IMR-90 (cell line): ENCODE measurements around the gene SLC6A16. TPM values are rescaled to one million over a fixed set of nuclear protein-coding genes. Genes with fewer than 3 reads are reported as not detected.

Experiments used
- ATAC-seq: fragments of 200-7000 bp; cut with Tn5 transposase; 2 replicates; pipeline ENCODE4 v1.9.1; 2020; ENCODE audit warnings: low read depth, mild to moderate bottlenecking, moderate library complexity
- BruUV-seq: library from RNA; stranded (reverse); fragments of 400-500 nt; replicated peaks from 2 replicates; lab custom pipeline; 2021; lab: Mats Ljungman, UMichigan
- CTCF ChIA-PET: fragments of 300-600 bp; formaldehyde crosslinking; extraction: SDS; loops from one replicate; lab custom pipeline; 2021; ENCODE audit warnings: antibody characterized with exemption; lab: Yijun Ruan, JAX
- POLR2A ChIA-PET: fragments of 300-600 bp; sonication (Branson Sonifier 250); formaldehyde crosslinking; loops from one replicate; lab custom pipeline; 2022; ENCODE audit warnings: antibody characterized with exemption; ENCODE audit not compliant: unreplicated experiment; lab: Charles Lee
- DNase-seq: peaks from one replicate; pipeline ENCODE4 v3.0.0; 2013
- H2AFZ ChIP-seq: replicated peaks from 2 replicates; pipeline ENCODE3; 2013; ENCODE audit warnings: low read length, mild to moderate bottlenecking; ENCODE audit not compliant: poor library complexity
- H2AK5ac ChIP-seq: 2 replicates; pipeline ENCODE4 v1.6.1; 2013; ENCODE audit warnings: low read depth, low read length, inconsistent platforms
- H2AK9ac ChIP-seq: replicated peaks from 2 replicates; pipeline ENCODE3; 2013; ENCODE audit warnings: mild to moderate bottlenecking, low read depth, low read length, moderate library complexity; ENCODE audit not compliant: poor library complexity
- H2BK120ac ChIP-seq: 2 replicates; pipeline ENCODE4 v1.6.1; 2013; ENCODE audit warnings: low read depth, low read length, inconsistent platforms
- H2BK15ac ChIP-seq: 3 replicates; pipeline ENCODE4 v1.6.1; 2013; ENCODE audit warnings: low read depth, low read length, inconsistent platforms
- H2BK20ac ChIP-seq: 2 replicates; pipeline ENCODE4 v1.6.1; 2013; ENCODE audit warnings: low read depth, mild to moderate bottlenecking, inconsistent platforms, low read length, moderate library complexity
- H2BK5ac ChIP-seq: 2 replicates; pipeline ENCODE4 v1.6.1; 2013; ENCODE audit warnings: mild to moderate bottlenecking, low read depth, low read length, inconsistent platforms; ENCODE audit not compliant: poor library complexity, severe bottlenecking
- H3K14ac ChIP-seq: replicated peaks from 2 replicates; pipeline ENCODE4 v1.6.1; 2013; ENCODE audit warnings: low read depth, low read length, inconsistent platforms
- H3K18ac ChIP-seq: 2 replicates; pipeline ENCODE4 v1.6.1; 2013; ENCODE audit warnings: low read depth, low read length, control low read depth
- H3K23ac ChIP-seq: 2 replicates; pipeline ENCODE4 v1.6.1; 2013; ENCODE audit warnings: low read depth, low read length, inconsistent platforms
- H3K27ac ChIP-seq: 2 replicates; pipeline ENCODE4 v1.5.1; 2013; ENCODE audit warnings: mild to moderate bottlenecking, control low read depth, low read length; ENCODE audit not compliant: insufficient read depth
- H3K27me3 ChIP-seq: 2 replicates; pipeline ENCODE4 v1.6.1; 2013; ENCODE audit warnings: low read length; ENCODE audit not compliant: control insufficient read depth, insufficient read depth
- H3K36me3 ChIP-seq: 2 replicates; pipeline ENCODE4 v1.6.1; 2013; ENCODE audit warnings: low read length, mixed read lengths; ENCODE audit not compliant: control insufficient read depth, insufficient read depth
- H3K4ac ChIP-seq: 2 replicates; pipeline ENCODE4 v1.6.1; 2013; ENCODE audit warnings: low read depth, low read length, inconsistent platforms
- H3K4me1 ChIP-seq: 2 replicates; pipeline ENCODE4 v1.6.1; 2013; ENCODE audit warnings: low read length, mixed read lengths; ENCODE audit not compliant: control insufficient read depth, insufficient read depth
- H3K4me2 ChIP-seq: 2 replicates; pipeline ENCODE4 v1.6.1; 2013; ENCODE audit warnings: low read depth, mild to moderate bottlenecking, control low read depth, low read length, moderate library complexity
- H3K4me3 ChIP-seq: 2 replicates; pipeline ENCODE4 v1.5.1; 2013; ENCODE audit warnings: low read depth, mild to moderate bottlenecking, control low read depth, low read length, moderate library complexity; ENCODE audit not compliant: insufficient read depth
- H3K56ac ChIP-seq: 2 replicates; pipeline ENCODE4 v1.6.1; 2013; ENCODE audit warnings: low read length, inconsistent platforms; ENCODE audit not compliant: insufficient read depth; ENCODE audit errors: extremely low read depth
- H3K79me1 ChIP-seq, 2 experiments: 2 replicates each; pipeline ENCODE4 v1.6.1; 2013; ENCODE audit warnings: low read length in 2 of 2, inconsistent platforms in 1 of 2, low read depth in 1 of 2
- H3K9ac ChIP-seq: 2 replicates; pipeline ENCODE4 v1.6.1; 2013; ENCODE audit warnings: low read depth, low read length, control low read depth
- H3K9me1 ChIP-seq: 2 replicates; pipeline ENCODE4 v1.6.1; 2013; ENCODE audit warnings: low read length, inconsistent platforms; ENCODE audit not compliant: insufficient read depth
- H3K9me3 ChIP-seq: 2 replicates; pipeline ENCODE4 v1.6.1; 2013; ENCODE audit warnings: low read length; ENCODE audit not compliant: control insufficient read depth, insufficient read depth
- H4K20me1 ChIP-seq: 2 replicates; pipeline ENCODE4 v1.6.1; 2013; ENCODE audit warnings: low read length, inconsistent platforms; ENCODE audit not compliant: insufficient read depth
- H4K5ac ChIP-seq: 2 replicates; pipeline ENCODE4 v1.6.1; 2013; ENCODE audit warnings: mild to moderate bottlenecking, low read depth, low read length, control low read depth
- H4K8ac ChIP-seq, 2 experiments: 2 replicates each; pipeline ENCODE4 v1.6.1; 2013; ENCODE audit warnings: low read depth in 2 of 2, low read length in 2 of 2, control low read depth in 1 of 2, inconsistent platforms in 1 of 2
- H4K91ac ChIP-seq: 2 replicates; pipeline ENCODE4 v1.6.1; 2013; ENCODE audit warnings: low read depth, low read length, inconsistent platforms; ENCODE audit not compliant: insufficient read depth
- CHD1 ChIP-seq: IDR thresholded peaks from 2 replicates; pipeline ENCODE4 v1.6.1; 2012; ENCODE audit warnings: low read depth, low read length, improper control_type of control experiment
- FOS ChIP-seq: fragments of 150-350 bp; IDR thresholded peaks from 2 replicates; pipeline ENCODE4 v1.6.1; 2016; ENCODE audit warnings: low read depth, low read length
- MAFK ChIP-seq: IDR thresholded peaks from 2 replicates; pipeline ENCODE4 v1.6.1; 2012; ENCODE audit warnings: low read depth, low read length, improper control_type of control experiment
- MAZ ChIP-seq: IDR thresholded peaks from 2 replicates; pipeline ENCODE4 v1.6.1; 2012; ENCODE audit warnings: low read depth, mild to moderate bottlenecking, low read length, improper control_type of control experiment, moderate library complexity, borderline replicate concordance
- RAD21 ChIP-seq: IDR thresholded peaks from 2 replicates; pipeline ENCODE4 v1.6.1; 2012; ENCODE audit warnings: low read length, improper control_type of control experiment
- RFX5 ChIP-seq: IDR thresholded peaks from 2 replicates; pipeline ENCODE4 v1.8.0; 2012; ENCODE audit warnings: low read depth, mild to moderate bottlenecking, low read length, moderate library complexity
- SMC3 ChIP-seq: fragments of 150-350 bp; IDR thresholded peaks from 2 replicates; pipeline ENCODE4 v1.6.1; 2016; ENCODE audit warnings: low read depth, mild to moderate bottlenecking, antibody characterized with exemption, low read length, moderate library complexity
- dilution Hi-C: fragments of 300-500 bp; cut with HindIII; formaldehyde crosslinking; loops from one replicate; pipeline ENCODE4 v1.14.3; 2018; ENCODE audit warnings: low sequenced_read_pairs; ENCODE audit not compliant: unreplicated experiment
- in situ Hi-C: fragments of 300-500 bp; cut with MboI; formaldehyde crosslinking; loops from 3 replicates; pipeline ENCODE4 v1.14.3; 2019; ENCODE audit warnings: low sequenced_read_pairs, inconsistent platforms, mixed read lengths
- intact Hi-C: fragments of 100-400 bp; cut with micrococcal nuclease; formaldehyde crosslinking; loops from 2 replicates; pipeline ENCODE4 v1.10.0; 2022
- polyA plus RNA-seq, 3 experiments: library from polyadenylated mRNA; depleted of rRNA; stranded (reverse); fragments of >200 nt; gene quantifications; 2 replicates each; pipeline ENCODE4 v1.2.3, GENCODE V29; 2012; ENCODE audit warnings: low replicate concordance in 1 of 3
- total RNA-seq: library from RNA; depleted of rRNA; stranded (reverse); fragments of >200 nt; gene quantifications from 2 replicates; pipeline ENCODE4 v1.2.3, GENCODE V29; 2012
- TF ChIP-seq, protein P1 (sequence below): conservative IDR thresholded peaks from 2 replicates; pipeline ENCODE4 v1.5.1; 2012; ENCODE audit warnings: mild to moderate bottlenecking, low read depth, low read length, improper control_type of control experiment

The SLC6A16 gene
- total and polyA plus RNA-seq, 2 of the 4 experiments (the other 2 are of a cell fraction): 0.18 to 0.89 TPM

DNA sequence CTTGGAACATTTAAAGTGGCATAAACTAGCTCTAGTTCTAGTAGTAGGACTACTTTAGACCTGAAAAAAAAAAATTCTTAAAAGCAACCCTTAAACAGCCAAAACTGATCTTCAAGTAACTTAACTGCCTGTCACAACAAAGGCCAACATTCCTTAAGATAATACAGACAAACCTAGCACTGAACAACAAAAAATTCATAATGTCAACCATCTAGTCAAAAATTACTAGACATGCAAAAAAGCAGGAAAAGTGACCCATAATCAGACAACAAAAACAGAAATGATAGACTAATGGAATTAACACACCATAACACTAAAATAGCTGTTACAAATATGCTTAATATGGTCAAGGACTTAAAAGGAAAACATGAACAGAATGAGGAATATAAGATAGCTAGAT, 6.7 kb downstream of the SLC6A16 start:
- H3K27ac ChIP-seq: no peak overlapping the region
- no TSS peak for BruUV-seq

More for the DNA sequence above, 6.7 kb downstream of the SLC6A16 start:
- H2BK120ac ChIP-seq: no peak overlapping the region
- H2AK9ac ChIP-seq: no peak overlapping the region
- H3K36me3 ChIP-seq: peaks cover 6% of the 10 kb centered on the region
- H3K9me1 ChIP-seq: no peaks in the 10 kb centered on the region
- no peak overlapping the region for H2BK20ac ChIP-seq
- DNase-seq: no peak
- H2BK15ac ChIP-seq: no peak overlapping the region
- no peaks in the 10 kb centered on the region for H4K20me1 ChIP-seq
- H4K91ac ChIP-seq: no peak overlapping the region
- TF ChIP-seq MAZ (no peak), SMC3 (no peak), CHD1 (no peak), RAD21 (no peak), MAFK (no peak), RFX5 (no peak), FOS (no peak)
- TF ChIP-seq, protein P1, sequence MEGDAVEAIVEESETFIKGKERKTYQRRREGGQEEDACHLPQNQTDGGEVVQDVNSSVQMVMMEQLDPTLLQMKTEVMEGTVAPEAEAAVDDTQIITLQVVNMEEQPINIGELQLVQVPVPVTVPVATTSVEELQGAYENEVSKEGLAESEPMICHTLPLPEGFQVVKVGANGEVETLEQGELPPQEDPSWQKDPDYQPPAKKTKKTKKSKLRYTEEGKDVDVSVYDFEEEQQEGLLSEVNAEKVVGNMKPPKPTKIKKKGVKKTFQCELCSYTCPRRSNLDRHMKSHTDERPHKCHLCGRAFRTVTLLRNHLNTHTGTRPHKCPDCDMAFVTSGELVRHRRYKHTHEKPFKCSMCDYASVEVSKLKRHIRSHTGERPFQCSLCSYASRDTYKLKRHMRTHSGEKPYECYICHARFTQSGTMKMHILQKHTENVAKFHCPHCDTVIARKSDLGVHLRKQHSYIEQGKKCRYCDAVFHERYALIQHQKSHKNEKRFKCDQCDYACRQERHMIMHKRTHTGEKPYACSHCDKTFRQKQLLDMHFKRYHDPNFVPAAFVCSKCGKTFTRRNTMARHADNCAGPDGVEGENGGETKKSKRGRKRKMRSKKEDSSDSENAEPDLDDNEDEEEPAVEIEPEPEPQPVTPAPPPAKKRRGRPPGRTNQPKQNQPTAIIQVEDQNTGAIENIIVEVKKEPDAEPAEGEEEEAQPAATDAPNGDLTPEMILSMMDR: no peak
- CTCF ChIA-PET: no interaction called here
- no peaks in the 10 kb centered on the region for H3K27me3 ChIP-seq
- no peak overlapping the region for H3K4me3 ChIP-seq
- H2AK5ac ChIP-seq: no peak overlapping the region
- H3K23ac ChIP-seq: no peak overlapping the region
- POLR2A ChIA-PET: no interaction called here
- no peak overlapping the region for H4K5ac ChIP-seq
- ATAC-seq: no peak
- H3K4me1 ChIP-seq: no peaks in the 10 kb centered on the region
- peaks cover 5% of the 10 kb centered on the region for H3K9me3 ChIP-seq
- no peak overlapping the region for H3K56ac ChIP-seq
- no peak overlapping the region for H2AFZ ChIP-seq
- no peak overlapping the region for H3K4me2 ChIP-seq
- no peak overlapping the region for H2BK5ac ChIP-seq
- dilution Hi-C loops (no loop called here), intact Hi-C loops (no loop called here), in situ Hi-C loops (no loop called here)
- no peak overlapping the region for H3K14ac ChIP-seq
- no peak overlapping the region for H4K8ac ChIP-seq
- H3K4ac ChIP-seq: no peak overlapping the region
- no peak overlapping the region for H3K18ac ChIP-seq
- no peaks in the 10 kb centered on the region for H3K79me1 ChIP-seq
- no peak overlapping the region for H3K9ac ChIP-seq
